Naive thymus-derived CD8-positive, alpha-beta T cell (primary cell): ENCODE results near the gene OR10H3. TPM values are rescaled to one million over a fixed set of nuclear protein-coding genes. Genes with fewer than 3 reads are reported as not detected.

Source experiments
- ATAC-seq, 2 donors: fragments of 150-1000 bp; cut with Tn5 transposase in 1 of 2; sonication (Bioruptor Pico), chemical (Tn5 transposase) in 1 of 2; 1 replicate in 1 of 2; 2 replicates in 1 of 2; pipeline ENCODE4 v1.10.0; 2021; ENCODE audit warnings: mild to moderate bottlenecking in 2 of 2, moderate library complexity in 2 of 2
- POLR2A ChIA-PET: fragments of 350-600 bp; sonication (Branson Sonifier 250); formaldehyde crosslinking; loops from one replicate; lab custom pipeline; 2021; ENCODE audit warnings: antibody characterized with exemption; lab: Charles Lee
- DNase-seq, 10 donors: peaks; one replicate each; pipeline versions ENCODE4 v3.0.0 to v3.0.0-alpha.2; 2020 to 2022
- H3K27ac Mint-ChIP-seq, 10 donors: one replicate each; pipeline ENCODE4 v1.8.0; 2020 to 2022; ENCODE audit warnings: mild to moderate bottlenecking in 10 of 10, mixed read lengths in 10 of 10, moderate library complexity in 4 of 10, inconsistent platforms in 1 of 10
- H3K27me3 Mint-ChIP-seq, 5 donors: one replicate each; pipeline ENCODE4 v1.8.0; 2021 to 2022; ENCODE audit warnings: mixed read lengths in 5 of 5
- H3K36me3 Mint-ChIP-seq, 3 donors: one replicate each; pipeline ENCODE4 v1.8.0; 2020 to 2022; ENCODE audit warnings: mixed read lengths in 3 of 3, mild to moderate bottlenecking in 2 of 3, inconsistent platforms in 1 of 3
- H3K4me1 Mint-ChIP-seq, 4 donors: one replicate each; pipeline ENCODE4 v1.8.0; 2021 to 2022; ENCODE audit warnings: mixed read lengths in 4 of 4
- H3K4me3 Mint-ChIP-seq, 10 donors: one replicate each; pipeline ENCODE4 v1.8.0; 2020 to 2022; ENCODE audit warnings: mild to moderate bottlenecking in 10 of 10, mixed read lengths in 10 of 10, moderate library complexity in 6 of 10, inconsistent platforms in 1 of 10
- H3K9me3 Mint-ChIP-seq, 9 donors: one replicate each; pipeline ENCODE4 v1.8.0; 2020 to 2022; ENCODE audit warnings: mixed read lengths in 9 of 9, mild to moderate bottlenecking in 3 of 9, inconsistent platforms in 1 of 9, moderate library complexity in 1 of 9
- polyA plus RNA-seq, 3 donors: library from polyadenylated mRNA; unstranded; fragments of 300-500 nt; fragmentation: Illumina TruSeq; gene quantifications; one replicate each; pipeline ENCODE4 v1.2.3, GENCODE V29; 2021
- total RNA-seq, 8 experiments: library from RNA in 2 of 8; stranded (reverse) in 2 of 8; gene quantifications; one replicate each; pipeline ENCODE4 v1.2.3 and lab custom pipeline; 2021 to 2026

Gene OR10H3, protein sequence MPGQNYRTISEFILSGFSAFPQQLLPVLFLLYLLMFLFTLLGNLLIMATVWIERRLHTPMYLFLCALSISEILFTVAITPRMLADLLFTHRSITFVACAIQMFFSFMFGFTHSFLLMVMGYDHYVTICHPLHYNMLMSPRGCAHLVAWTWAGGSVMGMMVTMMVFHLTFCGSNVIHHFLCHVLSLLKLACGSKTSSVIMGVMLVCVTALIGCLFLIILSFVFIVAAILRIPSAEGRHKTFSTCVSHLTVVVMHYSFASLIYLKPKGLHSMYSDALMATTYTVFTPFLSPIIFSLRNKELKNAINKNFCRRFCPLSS
- total RNA-seq = not detected
- not detected for polyA plus RNA-seq
- 0 reads per million in 6 experiments for total RNA-seq (lab: John Stamatoyannopoulos, UW)

- H3K4me3 Mint-ChIP-seq = no peak within 1 kb of the TSS
- no peak within 1 kb of the TSS for H3K27ac Mint-ChIP-seq
- DNase-seq = no peak
- no peaks in the 10 kb centered on the region for H3K4me1 Mint-ChIP-seq
- H3K9me3 Mint-ChIP-seq = peaks cover 0 to 24% (median 10%) of the 10 kb centered on the region in 9 donors
- peaks cover 6 to 20% (median 11%) of the 10 kb centered on the region in 5 donors for H3K27me3 Mint-ChIP-seq
- POLR2A ChIA-PET = no interaction called here
- ATAC-seq = no peak
- H3K36me3 Mint-ChIP-seq = peaks cover 6 to 17% (median 10%) of the 10 kb centered on the region in 3 donors
These were observed at the start of gene OR10H3 for GRCh38 chr19:15737722-15738121. OR10H3 (plus strand) TSS chr19:15737985; CDS start chr19:15741393, 3,408 bp downstream.

- H3K27ac Mint-ChIP-seq = no peak overlapping the region
- ATAC-seq (no peak), DNase-seq (no peak)
- POLR2A ChIA-PET = no interaction called here
- no peaks in the 10 kb centered on the region for H3K4me1 Mint-ChIP-seq
- peaks cover 0 to 18% (median 0%) of the 10 kb centered on the region in 9 donors for H3K9me3 Mint-ChIP-seq
- H3K27me3 Mint-ChIP-seq = peaks cover 22 to 48% (median 25%) of the 10 kb centered on the region in 5 donors
- H3K4me3 Mint-ChIP-seq = no peak overlapping the region
- no peaks in the 10 kb centered on the region for H3K36me3 Mint-ChIP-seq
These were observed 41.1 kb upstream of the OR10H3 start for GRCh38 chr19:15696654-15697194.

- no peak for DNase-seq
- H3K4me3 Mint-ChIP-seq = no peak overlapping the region
- H3K4me1 Mint-ChIP-seq = peaks cover 0 to 5% (median 2%) of the 10 kb centered on the region in 4 donors
- no peak overlapping the region for H3K27ac Mint-ChIP-seq
- no peak for ATAC-seq
- peaks cover 25 to 58% (median 31%) of the 10 kb centered on the region in 5 donors for H3K27me3 Mint-ChIP-seq
- peaks cover 0 to 5% (median 0%) of the 10 kb centered on the region in 3 donors for H3K36me3 Mint-ChIP-seq
- POLR2A ChIA-PET = no interaction called here
- H3K9me3 Mint-ChIP-seq = peaks cover 0 to 9% (median 5%) of the 10 kb centered on the region in 9 donors
These were observed 35.8 kb upstream of the OR10H3 start for GRCh38 chr19:15701757-15702533.

DNA sequence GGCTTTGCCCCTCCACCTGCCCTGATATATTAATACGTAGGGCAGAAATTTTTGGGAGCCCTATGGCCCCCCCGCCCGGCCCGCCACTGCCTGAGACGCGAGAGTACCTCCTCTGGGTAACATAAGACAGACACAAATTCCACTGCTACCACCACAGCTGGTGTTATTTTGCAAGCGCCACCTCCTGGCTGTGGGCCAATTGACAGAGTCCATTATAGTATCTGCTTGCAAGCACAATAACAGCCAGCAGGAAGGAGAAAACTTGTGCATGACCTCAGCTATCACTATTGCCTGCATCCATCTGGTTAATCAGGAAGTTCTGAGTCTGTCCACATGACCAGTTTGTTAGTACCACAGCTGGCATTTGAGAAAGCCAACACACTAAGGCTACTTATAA, 35.3 kb upstream of the OR10H3 start:
- DNase-seq = peak in 6 of 10 donors; percentile 8 to 75 (median 20)
- POLR2A ChIA-PET = no interaction called here
- Mint-ChIP-seq H3K4me1 (peaks cover 0 to 5% (median 2%) of the 10 kb centered on the region in 4 donors), H3K36me3 (peaks cover 0 to 5% (median 0%) of the 10 kb centered on the region in 3 donors), H3K27me3 (peaks cover 27 to 52% (median 30%) of the 10 kb centered on the region in 5 donors), H3K27ac (no peak overlapping the region), H3K9me3 (peaks cover 0 to 9% (median 5%) of the 10 kb centered on the region in 9 donors), H3K4me3 (peak overlapping the region in 1 of 10 donors; percentile 18)
- ATAC-seq = peak; percentile 44 to 46

DNA sequence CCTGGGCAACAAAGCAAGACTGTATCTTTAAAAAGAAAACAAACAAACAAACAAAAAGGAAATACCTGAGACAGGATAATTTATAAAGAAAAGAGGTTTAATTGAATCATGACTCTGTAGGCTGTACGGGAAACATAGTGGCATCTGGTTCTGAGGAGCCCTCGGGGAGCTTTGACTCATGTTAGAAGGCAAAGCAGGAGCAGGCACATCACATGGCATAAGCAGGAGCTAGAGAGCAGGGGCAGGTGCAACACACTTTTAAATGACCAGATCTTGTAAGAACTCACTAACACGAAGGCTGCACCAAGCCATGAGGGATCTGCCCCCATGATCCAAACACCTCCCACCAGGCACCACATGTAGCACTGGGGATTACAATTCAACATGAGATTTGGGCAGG, 23.1 kb upstream of the OR10H3 start:
- no peak overlapping the region for H3K4me3 Mint-ChIP-seq
- H3K27me3 Mint-ChIP-seq = peaks cover 6 to 39% (median 15%) of the 10 kb centered on the region in 5 donors
- DNase-seq (no peak), ATAC-seq (no peak)
- no peaks in the 10 kb centered on the region for H3K4me1 Mint-ChIP-seq
- H3K36me3 Mint-ChIP-seq = no peaks in the 10 kb centered on the region
- H3K9me3 Mint-ChIP-seq = peaks cover 0 to 14% (median 3%) of the 10 kb centered on the region in 9 donors
- H3K27ac Mint-ChIP-seq = no peak overlapping the region
- POLR2A ChIA-PET = no interaction called here

DNA sequence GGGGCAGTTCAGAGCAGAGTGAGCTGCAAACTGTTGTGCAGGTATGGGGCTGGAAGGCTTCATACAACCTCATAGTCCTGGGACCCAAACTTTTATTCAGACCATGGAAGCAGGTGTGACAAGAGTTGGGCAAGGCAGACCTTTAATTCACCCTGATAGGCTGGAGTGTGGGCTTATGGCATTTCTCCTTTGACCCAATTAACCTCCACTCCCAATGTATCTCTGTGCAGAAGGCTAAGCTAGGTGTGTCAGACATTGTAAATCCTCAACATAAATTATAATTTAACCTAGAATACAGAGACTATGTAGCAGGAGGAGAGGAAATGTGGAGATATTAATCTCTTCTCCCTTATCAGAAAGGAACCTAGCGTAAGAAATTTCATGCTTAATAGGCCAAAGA, 22.1 kb upstream of the OR10H3 start:
- POLR2A ChIA-PET = no interaction called here
- Mint-ChIP-seq H3K9me3 (peaks cover 0 to 14% (median 0%) of the 10 kb centered on the region in 9 donors), H3K36me3 (no peaks in the 10 kb centered on the region), H3K27ac (no peak overlapping the region), H3K4me1 (no peaks in the 10 kb centered on the region), H3K4me3 (no peak overlapping the region), H3K27me3 (peaks cover 10 to 37% (median 17%) of the 10 kb centered on the region in 5 donors)
- DNase-seq (no peak), ATAC-seq (no peak)

DNA sequence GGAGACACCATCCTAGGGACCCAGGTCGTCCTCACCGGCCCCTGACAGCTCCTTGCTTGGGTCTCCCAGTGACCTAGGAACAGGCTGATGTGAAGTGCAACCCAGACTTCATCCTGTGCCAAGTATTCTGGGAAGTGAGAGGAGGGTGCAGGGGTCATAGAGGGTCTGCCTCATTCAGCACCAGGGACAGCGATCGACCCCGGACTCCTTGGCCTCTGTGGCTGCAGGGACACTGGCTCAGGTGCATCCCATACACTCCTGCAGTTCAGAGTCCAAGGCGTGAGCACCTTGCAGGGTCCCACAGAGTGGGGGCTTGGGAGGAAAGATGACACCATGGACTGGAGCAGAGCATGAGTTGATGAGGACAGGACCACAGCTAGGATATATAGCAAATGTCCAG, 20.0 kb upstream of the OR10H3 start:
- POLR2A ChIA-PET = no interaction called here
- DNase-seq (no peak), ATAC-seq (no peak)
- Mint-ChIP-seq H3K4me1 (peaks cover 0 to 5% (median 0%) of the 10 kb centered on the region in 4 donors), H3K4me3 (no peak overlapping the region), H3K27me3 (peaks cover 23 to 53% (median 29%) of the 10 kb centered on the region in 5 donors), H3K27ac (no peak overlapping the region), H3K36me3 (peaks cover 0 to 11% (median 0%) of the 10 kb centered on the region in 3 donors), H3K9me3 (peaks cover 0 to 4% (median 0%) of the 10 kb centered on the region in 9 donors)

DNA sequence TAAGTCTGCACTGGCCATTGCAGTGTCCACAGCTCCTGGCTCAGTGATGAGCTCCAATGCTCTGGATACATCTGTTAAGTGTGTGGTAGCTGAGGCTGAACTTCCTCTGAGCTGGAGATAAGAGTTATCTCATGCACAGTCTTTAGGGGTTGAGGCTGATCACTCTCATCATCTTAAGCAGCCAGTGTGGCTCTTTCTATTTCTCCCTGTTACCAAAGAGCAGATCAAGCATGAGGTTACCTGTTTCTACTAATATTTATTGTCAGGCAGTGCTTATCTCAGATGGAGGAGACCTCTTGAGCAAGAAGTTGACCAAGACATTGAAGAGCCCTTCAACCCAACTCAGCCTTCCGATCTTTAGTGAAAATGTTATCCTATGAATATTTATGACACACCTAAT, 16.5 kb upstream of the OR10H3 start:
- Mint-ChIP-seq H3K27ac (no peak overlapping the region), H3K9me3 (peaks cover 0 to 5% (median 0%) of the 10 kb centered on the region in 9 donors), H3K36me3 (peaks cover 0 to 11% (median 2%) of the 10 kb centered on the region in 3 donors), H3K4me1 (peaks cover 0 to 9% (median under 1%) of the 10 kb centered on the region in 4 donors), H3K27me3 (peaks cover 35 to 76% (median 44%) of the 10 kb centered on the region in 5 donors), H3K4me3 (no peak overlapping the region)
- ATAC-seq = no peak
- POLR2A ChIA-PET = no interaction called here
- DNase-seq = no peak

DNA sequence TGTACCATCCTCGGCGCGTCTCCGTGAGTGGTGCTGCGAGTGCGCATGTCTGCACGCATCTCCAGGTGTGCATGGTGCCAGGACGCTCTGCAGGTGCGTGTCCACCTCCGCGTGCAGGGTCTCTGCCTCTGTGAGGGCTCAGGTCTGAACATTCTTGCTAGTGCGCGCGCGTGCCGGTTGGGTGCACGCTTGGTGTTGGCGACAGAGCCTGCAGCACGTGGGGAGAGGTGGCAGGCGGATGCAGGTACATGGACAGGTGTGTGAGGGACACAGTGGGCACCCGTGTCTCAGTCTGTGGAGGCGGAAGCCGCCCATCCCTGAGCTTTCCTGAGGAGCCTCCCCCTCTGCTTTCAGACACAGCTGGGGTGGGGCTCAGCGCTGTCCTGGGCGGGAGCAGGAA, 14.8 kb upstream of the OR10H3 start:
- no peak for DNase-seq
- peaks cover 38 to 76% (median 53%) of the 10 kb centered on the region in 5 donors for H3K27me3 Mint-ChIP-seq

GRCh38 chr19:15727724-15728123, 10.1 kb upstream of the OR10H3 start, which contains the start of gene OR10H2:
OR10H2 (plus strand) TSS chr19:15728024; CDS start chr19:15728044, 20 bp downstream.
- peaks cover 0 to 7% (median 0%) of the 10 kb centered on the region in 3 donors for H3K36me3 Mint-ChIP-seq
- ATAC-seq (no peak), DNase-seq (no peak)
- peaks cover 0 to 5% (median 0%) of the 10 kb centered on the region in 9 donors for H3K9me3 Mint-ChIP-seq
- H3K4me1 Mint-ChIP-seq = peaks cover 4 to 11% (median 6%) of the 10 kb centered on the region in 4 donors
- no peak within 1 kb of the TSS for H3K27ac Mint-ChIP-seq
- H3K27me3 Mint-ChIP-seq = peaks cover 29 to 66% (median 41%) of the 10 kb centered on the region in 5 donors
- POLR2A ChIA-PET = no interaction called here
- no peak within 1 kb of the TSS for H3K4me3 Mint-ChIP-seq

More for the DNA sequence above, 14.8 kb upstream of the OR10H3 start:
- Mint-ChIP-seq H3K4me3 (no peak overlapping the region), H3K4me1 (peaks cover 0 to 9% (median 2%) of the 10 kb centered on the region in 4 donors), H3K36me3 (peaks cover 0 to 11% (median 2%) of the 10 kb centered on the region in 3 donors), H3K9me3 (peaks cover 0 to 5% (median 0%) of the 10 kb centered on the region in 9 donors), H3K27ac (no peak overlapping the region)
- POLR2A ChIA-PET = no interaction called here
- no peak for ATAC-seq

- Mint-ChIP-seq H3K27me3 (peaks cover 19 to 47% (median 26%) of the 10 kb centered on the region in 5 donors), H3K27ac (no peak overlapping the region), H3K9me3 (peaks cover 0 to 5% (median 0%) of the 10 kb centered on the region in 9 donors), H3K4me3 (no peak overlapping the region), H3K4me1 (peaks cover 0 to 11% (median 4%) of the 10 kb centered on the region in 4 donors), H3K36me3 (peaks cover 0 to 7% (median 0%) of the 10 kb centered on the region in 3 donors)
- POLR2A ChIA-PET = no interaction called here
- ATAC-seq (no peak), DNase-seq (no peak)
These were observed 7.2 kb upstream of the OR10H3 start for GRCh38 chr19:15730538-15730937.

GRCh38 chr19:15732388-15732787, 5.4 kb upstream of the OR10H3 start:
- POLR2A ChIA-PET = no interaction called here
- H3K4me1 Mint-ChIP-seq = peaks cover 0 to 8% (median 4%) of the 10 kb centered on the region in 4 donors
- H3K9me3 Mint-ChIP-seq = peaks cover 0 to 5% (median 0%) of the 10 kb centered on the region in 9 donors
- ATAC-seq (no peak), DNase-seq (no peak)
- H3K36me3 Mint-ChIP-seq = peaks cover 0 to 5% (median 0%) of the 10 kb centered on the region in 3 donors
- H3K27ac Mint-ChIP-seq = no peak overlapping the region
- H3K27me3 Mint-ChIP-seq = peaks cover 11 to 28% (median 12%) of the 10 kb centered on the region in 5 donors
- H3K4me3 Mint-ChIP-seq = no peak overlapping the region
